GM21447 (cell line): ENCODE data around the gene DDX25.
"Not testable (repeated sequence)": the region's sequence is repeated elsewhere in the genome, so short reads cannot be mapped to it uniquely, and the experiment has no call there.

Experiments used
- ATAC-seq: cut with Tn5 transposase; IDR thresholded peaks from one replicate; pipeline ENCODE4 v1.9.1; 2021; ENCODE audit not compliant: unreplicated experiment

The DDX25 gene

DNA sequence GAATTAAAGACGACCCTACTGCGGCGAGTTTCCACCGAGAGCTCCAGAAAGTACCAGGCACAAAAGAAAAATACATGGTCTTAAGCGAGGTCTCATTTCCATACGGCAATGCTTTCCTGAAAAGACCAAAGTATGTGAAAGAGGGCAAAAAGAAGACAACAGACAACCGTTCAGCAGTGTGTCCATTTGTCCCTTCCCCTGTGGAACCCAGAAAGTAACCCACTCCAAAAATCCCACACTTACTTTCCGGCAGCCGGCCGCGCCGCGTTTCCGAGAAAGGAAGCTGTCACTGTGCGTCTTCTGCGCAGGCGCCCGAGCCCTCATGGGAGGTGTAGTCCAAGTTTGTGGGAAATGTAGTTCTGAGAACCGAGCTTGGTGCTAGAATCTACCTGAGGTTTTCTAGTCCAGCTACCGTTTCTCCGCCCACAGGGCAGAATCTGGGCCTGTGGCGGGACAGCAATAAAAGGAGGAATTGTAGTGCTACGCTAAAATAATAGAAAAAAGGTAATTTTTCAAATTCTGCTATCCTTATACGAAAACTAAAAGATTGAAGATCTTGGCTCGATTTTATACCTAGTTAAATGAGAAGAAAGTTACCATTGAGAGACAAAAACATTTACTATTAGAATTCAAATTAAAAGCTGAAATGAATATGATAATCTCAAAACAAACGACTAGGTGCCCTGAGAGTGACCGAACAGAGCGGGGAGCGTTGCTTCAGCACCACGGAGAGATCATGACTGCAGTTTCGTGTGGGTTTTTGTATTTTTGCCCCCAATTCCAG, 1.2 kb upstream of the DDX25 start, which contains the start of gene PUS3:
Gene PUS3, minus strand, starts transcription at position 280 of the 784 bp plus-strand sequence. CDS start 6,922 bp downstream, outside the sequence.
- ATAC-seq, result peak; percentile 97

DNA sequence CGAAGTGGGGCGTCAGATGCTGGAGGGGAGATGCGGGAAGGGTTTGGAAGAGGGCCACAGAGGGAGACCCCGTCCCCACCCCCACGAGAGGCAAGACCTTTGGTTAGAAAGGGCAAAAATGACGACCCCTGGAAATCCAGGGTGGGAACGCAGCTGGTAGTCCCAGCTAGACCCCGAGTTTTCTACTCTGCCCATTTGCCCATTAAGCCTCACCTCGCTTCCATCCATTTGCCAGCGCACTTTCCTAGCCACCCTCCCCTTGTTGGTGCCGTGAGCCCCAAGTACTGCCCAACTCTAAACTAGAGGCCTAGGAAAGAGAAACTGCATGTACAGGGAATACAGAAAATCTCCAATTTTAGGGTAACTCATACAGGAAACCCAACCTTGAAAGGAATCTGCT, 370 bp downstream of the DDX25 start:
- ATAC-seq, result no peak

DNA sequence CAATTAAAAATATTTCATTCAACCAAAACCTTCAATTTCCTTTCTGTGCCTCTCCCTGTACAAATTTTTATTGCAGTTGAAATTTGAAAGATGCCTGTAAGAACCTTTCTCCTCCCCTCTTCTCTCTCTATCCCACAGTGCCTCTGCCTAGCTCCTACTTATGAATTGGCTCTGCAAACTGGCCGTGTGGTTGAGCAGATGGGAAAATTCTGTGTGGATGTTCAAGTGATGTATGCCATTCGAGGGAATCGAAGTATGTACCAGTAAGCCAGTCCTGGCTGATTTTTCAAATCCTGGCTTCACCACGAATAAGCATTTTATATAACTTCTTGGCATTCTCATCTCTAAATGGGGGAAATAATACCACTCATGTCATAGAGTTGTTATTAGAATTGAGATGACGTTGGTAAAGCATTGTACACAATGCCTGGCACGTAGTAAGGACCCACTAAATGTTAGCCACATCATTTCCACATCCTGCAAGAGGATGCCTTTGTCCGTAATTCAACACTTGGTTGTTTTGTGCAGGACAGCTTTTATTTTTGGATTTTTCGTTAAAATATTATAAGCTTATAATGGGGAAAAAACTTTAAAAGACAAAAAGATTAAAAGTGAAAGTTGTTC, 6.0 kb downstream of the DDX25 start:
- ATAC-seq, result no peak

DNA sequence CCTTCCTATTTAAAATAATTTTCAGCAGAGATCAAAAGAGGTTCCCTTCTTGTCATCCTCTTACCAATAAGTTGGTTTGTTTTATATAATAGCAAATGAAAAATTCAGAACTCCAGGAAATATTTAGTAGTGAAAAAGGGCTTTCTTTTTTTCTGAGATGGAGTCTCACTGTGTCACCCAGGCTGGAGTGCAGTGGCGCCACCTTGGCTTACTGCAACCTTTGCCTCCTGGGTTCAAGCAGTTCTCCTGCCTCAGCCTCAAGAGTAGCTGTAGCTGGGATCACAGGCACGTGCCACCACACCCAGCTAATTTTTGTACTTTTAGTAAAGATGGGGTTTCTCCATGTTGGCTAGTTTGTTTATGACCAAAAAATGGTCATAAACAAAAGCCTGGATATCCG, 10.3 kb downstream of the DDX25 start:
- not testable (repeated sequence) for ATAC-seq

DNA sequence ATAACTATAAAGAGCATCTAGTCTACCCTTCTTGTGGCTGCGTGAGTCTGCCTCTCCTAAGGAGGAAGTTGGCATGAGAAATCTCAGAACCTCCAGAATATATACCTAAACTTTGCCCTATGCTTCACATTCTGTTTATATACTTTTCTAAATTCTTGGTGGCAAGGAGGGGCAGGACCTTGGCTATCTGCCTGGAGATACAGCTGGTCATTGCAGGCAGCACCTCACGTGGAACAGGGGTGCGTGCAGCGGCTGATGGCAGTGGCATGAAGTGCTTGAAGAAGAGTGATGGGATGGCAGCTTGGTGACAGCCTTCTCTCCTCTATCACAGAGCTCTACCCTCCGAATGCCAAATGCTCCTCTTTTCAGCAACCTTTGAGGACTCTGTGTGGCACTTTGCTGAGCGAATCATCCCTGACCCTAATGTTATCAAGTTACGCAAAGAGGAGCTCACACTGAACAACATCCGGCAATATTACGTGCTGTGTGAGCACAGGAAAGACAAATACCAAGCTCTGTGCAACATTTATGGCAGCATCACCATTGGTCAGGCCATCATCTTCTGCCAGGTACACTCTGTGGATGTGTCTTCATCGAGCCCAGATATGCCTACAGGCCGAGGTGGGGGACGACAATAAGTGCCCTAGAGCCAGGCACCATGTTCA, 12.5 kb downstream of the DDX25 start:
- ATAC-seq, result no peak

DNA sequence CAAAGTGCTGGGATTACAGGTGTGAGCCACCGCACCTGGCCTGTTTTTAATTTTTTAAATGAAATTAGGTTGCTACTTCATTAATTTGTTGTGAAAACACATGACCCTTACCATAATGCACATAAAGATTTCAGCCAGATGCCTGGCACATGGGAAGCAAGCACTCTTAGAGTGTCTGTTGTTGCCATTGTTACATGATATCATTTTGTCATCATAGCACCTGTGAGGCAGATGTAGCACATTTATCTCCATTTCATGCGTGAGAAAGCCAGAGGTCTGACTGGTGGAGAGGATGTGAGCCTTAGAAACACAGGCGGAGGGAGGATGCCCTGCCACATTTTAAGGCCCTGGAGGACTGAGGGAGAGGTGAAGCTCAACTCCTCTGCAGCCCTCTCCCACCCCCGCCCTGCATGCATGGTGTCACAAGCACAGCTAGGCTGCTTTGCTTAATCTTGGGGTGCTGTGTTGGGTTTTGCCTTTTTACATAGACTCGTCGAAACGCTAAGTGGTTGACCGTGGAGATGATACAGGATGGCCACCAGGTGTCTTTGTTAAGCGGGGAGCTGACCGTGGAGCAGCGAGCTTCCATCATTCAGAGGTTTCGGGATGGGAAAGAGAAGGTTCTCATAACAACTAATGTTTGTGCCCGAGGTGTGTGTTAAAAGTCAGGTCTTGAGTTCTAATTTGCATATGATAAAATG, 14.0 kb downstream of the DDX25 start:
- no peak for ATAC-seq

DNA sequence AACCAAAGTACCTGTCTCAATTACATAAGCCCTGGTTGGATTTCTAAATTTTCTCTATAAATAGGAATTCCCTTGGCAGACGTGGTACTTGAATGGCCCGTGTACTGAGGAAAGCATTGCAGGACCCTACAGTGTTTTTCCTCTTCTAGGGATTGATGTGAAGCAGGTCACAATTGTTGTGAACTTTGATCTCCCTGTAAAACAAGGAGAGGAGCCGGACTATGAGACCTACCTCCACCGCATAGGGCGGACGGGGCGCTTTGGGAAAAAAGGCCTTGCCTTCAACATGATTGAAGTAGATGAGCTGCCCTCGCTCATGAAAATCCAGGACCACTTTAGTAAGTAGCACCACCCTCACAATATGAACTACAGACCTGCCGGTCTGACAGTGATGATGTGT, 16.7 kb downstream of the DDX25 start:
- no peak for ATAC-seq

DNA sequence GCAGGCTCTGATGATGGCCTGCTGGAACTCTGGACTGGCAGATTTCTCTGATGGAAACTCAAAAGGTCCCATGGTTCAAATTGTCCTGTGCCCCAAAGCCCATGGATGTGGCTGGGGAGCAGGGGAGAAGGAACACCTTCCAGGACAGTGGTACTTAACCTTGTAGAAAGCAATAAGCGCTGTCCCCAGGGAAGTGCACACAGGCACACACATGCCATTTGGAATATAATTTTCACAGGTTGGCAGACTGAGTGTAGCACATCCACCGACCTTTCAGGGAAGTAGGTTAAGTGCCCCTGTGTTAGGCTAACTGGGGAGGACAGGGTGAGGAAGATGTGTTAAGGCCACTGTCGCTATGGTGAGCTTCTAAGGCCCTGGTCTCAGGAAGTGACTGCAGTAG, 17.8 kb downstream of the DDX25 start:
- no peak for ATAC-seq

DNA sequence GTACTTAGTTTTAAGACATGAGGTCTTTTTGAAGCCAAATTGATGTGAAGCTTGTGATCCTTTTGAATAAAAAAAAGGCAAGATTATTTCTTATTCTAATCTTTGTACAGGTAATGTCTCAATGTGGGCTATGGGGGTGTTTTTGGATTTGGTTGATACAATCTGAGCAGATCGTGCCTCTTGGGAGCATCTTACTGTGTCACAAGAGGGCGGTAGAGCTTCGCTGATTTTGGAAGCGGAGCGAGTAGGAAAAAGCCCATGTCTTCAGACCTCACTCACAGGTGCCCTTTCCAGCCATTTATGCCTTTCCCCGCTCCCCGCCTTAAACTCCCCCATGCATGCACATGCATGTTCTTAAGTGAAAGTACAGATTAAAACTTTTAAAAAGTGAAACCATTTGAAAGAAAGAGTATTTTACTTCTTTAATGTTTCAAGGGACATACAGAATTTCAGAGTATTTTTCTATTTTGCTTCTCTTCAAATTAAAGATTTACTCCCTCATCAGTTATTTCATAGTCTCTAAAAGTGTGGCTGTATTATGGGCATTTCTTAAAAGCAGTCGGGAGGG, 18.8 kb downstream of the DDX25 start:
- peak; percentile 48 for ATAC-seq

DNA sequence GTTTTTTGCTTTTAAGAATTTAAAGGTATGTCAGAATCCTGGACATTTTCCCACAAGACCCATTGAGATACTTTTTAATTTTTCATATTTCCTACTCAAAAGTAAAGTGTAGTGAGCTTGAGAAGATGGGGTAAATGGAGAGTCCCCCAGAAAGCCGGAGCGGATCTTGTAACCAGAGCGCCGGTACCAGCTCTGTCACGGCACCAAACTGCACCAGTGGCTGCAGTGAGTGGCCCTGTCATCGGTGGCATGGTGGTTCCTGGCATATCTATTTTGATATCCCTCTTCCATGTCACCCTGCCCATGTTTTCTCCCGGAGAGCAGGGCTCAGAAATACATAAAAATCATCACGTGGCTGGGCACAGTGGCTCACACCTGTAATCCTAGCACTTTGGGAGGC, 19.3 kb downstream of the DDX25 start:
- no peak for ATAC-seq

DNA sequence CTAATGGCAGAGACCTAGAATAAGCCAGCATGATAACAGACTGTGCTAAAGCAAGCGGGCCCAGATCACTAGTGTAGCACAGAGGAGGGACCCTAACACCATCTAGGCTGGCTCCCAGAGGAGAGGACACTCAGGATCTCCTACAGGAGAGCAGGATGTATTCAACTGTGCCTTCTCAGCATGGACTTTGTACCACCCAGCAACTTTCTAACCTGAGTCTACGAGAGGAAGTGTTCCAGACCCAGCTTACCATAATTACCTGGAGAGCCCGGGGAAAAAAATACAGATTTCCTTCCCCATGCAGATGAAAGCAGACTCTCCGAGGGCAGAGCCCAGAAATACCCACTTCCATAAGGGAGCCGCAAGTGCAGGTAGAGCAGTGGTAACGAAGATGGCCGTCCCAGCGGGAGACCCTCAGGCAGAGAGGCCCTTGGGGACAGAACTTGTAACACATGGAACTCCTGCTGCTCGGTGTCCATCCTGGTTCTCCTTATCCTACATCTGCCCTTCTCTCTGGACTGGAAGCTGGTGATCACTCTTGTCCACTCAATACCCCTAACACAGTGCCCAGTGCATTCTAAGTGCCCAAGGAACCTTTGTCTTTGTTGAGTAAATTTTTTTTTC, 20.2 kb downstream of the DDX25 start:
- no peak for ATAC-seq

DNA sequence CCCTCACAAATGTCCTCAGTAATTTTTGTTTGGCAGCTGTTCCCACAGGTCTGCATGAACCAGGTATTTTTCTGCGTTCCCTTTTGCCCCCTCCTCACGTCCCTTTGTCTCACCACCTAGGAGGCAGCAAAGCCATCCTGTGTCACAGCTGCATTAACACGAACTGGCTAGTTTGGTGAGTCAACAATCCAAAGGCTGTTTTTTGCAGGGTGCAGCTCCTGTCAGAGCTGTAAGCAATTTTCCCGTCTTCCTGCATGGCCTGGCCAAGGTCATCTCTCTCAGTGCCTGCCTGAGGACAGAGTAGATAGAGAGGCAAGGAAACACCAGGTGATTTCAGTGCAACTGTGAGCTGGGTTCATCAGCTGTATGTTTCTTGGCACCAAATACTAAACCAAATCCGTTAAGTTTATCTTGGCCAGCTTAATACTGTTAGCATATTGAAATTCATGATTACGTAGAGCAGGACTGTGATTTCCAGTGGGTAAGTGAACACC, 21.0 kb downstream of the DDX25 start:
- ATAC-seq, result no peak

DNA sequence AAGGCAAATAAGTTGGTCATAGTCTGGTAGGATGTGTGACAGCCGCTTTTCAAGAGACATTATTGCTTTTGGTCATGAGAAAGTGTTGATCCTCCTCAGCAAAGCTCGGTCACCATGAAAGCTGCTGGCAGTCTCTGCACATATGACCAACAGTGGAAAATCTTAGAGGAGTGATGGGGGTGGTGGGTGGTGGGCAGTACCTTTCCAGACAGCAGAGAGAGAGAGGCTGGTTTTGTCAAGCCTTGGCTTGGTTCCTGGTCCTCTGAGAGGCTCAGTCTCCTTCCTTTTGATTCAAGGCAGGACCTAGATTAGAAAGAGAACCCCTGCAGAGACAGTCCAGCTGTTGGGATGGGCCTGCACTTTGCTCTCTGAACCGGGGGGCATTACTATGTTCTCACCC, 21.5 kb downstream of the DDX25 start:
- no peak for ATAC-seq

DNA sequence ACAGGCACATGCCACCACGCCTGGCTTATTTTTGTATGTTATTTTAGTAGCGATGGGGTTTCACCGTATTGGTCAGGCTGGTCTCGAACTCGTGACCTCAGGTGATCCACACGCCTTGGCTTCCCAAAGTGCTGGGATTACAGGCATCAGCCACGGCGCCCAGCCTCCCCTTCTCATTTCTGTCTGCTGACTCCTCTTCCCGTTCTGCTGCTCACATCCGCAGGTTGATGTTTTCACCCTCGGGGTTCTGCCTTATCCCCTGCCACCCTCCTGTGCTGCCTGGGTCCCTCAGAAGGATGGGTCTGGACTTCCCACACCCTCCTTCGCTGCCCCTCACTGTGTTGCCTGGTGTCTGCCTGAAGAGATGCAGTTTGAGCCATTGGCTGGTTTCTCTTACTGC, 22.4 kb downstream of the DDX25 start:
- ATAC-seq, result no peak

DNA sequence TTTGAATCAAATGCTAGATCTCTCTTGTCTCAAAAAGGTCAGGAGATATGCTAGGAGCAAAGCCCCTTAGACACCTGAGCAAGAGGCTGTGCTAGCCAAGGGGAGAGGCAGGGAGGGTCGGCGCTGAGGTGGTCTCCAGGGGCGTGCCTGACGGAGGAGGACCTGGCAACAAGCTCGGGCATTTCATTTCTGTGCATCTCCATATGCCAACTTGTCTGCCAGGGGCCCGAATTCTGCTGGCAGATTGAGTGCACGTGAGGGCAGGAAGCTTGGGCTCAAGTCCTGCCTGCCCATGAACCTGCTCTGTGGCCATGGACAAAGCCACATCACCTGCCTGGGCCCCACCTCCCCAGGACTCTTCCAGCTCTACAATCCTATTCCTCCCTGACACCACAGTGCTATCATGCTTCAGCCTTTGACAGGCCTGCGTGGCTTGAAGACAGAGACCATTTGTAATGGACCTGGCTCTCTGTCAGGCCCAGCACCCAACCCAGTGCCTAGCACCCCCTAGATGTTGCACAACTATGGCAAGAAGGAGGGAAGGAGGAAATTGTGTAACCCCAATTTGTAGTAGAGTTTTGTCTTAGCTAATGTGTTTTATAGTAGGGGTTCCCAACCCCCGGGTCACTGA, 25.3 kb downstream of the DDX25 start:
- ATAC-seq, result no peak

DNA sequence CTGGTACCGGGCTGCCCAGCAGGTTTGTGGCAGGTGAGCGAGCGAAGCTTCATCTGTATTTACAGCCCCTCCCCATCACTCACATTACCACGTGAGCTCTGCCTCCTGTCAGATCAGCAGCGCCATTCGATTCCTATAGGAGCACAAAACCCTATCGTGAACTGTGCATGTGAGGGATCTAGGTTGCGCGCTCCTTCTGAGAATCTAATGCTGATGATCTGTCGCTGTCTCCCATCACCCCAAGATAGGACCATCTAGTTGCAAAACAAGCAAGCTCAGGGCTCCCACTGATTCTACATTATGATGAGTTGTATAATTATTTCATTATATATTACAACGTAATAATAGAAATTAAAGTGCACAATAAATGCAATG, 25.8 kb downstream of the DDX25 start:
- ATAC-seq, result no peak

DNA sequence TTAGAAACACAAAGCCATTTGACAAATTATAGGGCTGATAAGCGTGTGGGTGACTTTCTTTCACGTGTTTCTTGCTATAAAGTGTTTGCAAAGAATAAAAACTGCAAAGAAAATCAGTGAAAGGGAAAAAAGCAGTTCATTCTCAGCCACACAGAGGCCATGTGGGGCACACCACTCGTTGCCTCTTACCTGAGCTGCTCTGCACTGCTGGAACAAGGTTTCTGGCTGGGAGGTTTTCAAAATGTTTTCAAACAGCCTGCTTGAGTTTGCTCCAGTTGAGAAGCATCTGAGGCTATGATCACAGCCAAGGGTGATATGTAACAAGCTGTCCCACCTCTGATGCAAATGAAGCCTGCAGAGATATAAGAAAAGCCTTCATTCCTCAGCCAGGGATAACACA, 26.8 kb downstream of the DDX25 start:
- ATAC-seq, result no peak

DNA sequence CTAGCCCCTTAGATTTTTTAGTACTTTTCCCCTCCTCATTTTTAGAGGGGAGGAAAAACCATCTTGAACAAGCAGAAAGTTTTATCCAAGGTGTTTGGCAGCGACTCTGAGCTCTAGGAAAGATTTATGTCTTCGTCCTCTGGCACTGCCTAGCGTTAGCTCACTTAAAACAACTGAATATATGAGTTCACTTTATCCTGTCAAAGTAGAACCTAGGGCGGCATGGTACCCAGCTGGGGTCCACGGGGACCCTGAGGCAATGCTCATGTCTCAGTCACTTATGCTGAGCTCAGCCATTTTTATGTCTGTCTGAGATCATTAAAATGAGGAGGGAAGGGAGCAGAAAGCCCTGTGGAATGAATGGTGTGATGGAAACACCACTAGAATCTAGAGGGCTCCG, 27.4 kb downstream of the DDX25 start:
- no peak for ATAC-seq

DNA sequence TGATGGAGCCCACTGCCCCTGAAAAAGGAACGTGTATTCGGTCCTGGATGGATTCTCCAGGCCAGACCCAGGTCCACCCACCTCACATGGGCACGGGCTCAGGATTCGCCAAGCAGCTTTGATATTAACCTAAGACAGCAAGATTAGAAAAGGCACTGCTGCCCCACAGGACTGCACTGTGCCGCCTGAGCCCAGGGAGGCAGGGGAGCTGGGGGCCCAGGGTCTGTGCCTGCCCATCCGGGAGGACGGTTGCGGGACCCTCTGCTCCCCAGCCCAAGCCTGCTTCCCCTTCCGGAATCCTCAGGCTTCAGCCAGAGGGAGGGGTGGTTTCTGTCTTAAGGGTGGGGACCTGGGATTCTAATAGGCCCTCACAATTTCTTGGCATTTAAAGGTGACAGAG, 28.0 kb downstream of the DDX25 start:
- ATAC-seq, result no peak
